ENCODE results near the gene IL17REL.
A peak's percentile ranks its signal among the peaks of the same experiment; 100 is the strongest.

The IL17REL gene

DNA sequence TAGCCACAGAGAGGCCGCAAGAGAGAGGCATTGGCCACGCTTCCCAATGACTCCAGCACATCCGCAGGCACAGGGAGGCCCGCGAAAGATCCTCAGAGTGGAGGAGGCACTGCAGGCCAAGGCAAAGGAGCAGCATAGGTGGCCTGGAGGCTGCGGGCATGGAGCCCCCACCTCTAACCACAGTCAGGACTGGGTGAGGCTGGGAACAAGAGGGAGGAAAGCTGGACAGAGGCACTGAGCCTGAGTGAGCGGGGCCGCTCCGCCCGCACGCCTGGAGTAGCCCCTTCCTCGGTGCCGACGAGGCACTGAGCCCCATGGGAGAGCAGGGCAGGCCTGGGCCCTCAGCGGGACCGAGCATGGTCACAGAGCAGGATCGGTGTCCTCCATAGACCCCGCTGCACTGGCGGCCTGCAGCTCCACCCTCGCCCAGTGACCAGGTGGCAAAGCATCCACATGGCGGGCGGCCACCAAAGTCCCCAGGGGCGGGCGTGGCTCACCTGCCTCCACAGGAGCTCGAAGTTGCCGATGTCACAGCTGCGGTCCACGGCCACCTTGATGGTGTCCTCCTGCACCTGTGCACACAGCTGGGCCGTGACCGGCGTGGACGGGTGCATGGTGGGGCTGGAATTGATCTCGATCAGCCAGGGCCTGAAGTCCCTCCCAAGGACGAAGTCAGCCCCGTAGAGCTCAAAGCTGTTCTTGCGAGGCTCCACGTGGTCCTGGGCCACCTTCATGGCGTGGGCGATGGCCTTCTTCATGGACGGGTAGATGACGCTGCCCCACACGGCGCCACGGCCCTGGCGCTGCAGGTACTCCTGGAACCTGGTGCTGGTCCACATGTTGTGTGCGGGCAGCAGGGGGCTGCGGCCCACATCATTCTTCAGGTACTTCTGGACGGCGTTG lies 18.9 kb upstream of the IL17REL start:
- Histone ChIP-seq H3K27me3 (ENCODE audit: insufficient read depth, low read length, poor library complexity, severe bottlenecking) (no peaks in the 10 kb centered on the region), H4K20me1 (ENCODE audit: insufficient read depth, low read length, poor library complexity, severe bottlenecking) (no peaks in the 10 kb centered on the region)

DNA sequence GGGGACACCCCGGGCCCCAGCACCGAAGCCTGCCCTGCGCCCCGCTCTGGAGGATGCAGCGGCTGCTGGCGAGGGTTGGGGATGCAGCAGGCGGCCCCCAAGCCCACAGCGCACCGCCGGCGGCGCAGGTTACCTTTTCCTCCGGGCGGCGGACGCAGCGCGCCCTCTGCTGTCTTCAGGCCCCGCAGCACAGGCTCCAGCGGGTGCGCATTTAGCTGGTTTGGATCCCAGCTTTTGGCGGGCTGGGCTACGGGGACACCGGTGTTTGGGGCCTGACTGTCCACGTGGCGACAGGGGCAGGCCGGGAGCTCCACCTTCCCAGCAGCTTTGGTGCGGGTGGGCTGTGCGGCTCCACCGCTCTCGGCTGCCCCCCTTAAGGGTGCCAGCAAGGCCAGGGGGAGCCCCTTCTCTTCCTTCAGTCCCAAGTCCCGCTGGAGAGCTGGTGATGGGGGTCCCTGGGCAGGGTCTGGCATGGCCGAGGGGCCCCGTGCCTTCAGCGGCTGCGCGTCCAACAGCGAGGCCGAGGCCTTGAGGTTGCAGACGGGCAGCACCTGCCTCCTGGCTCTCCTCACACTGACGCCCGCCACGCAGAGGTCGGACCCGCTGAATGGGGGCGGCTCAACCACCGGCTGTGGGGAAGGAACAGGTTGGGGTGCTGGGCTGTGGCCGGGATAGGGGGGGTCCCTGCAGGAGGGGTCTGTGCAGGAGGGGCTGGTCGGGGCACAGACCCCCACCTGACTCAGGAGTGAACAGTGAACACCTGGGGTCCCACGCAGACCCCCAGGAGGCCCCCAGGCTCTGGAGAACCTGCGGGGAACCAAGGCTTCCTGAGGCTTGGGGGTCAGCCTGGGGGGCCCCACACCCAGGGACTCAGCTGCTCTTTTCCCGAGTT lies 18.0 kb upstream of the IL17REL start:
- Histone ChIP-seq H3K27me3 (ENCODE audit: insufficient read depth, low read length, poor library complexity, severe bottlenecking) (no peaks in the 10 kb centered on the region), H3K9me3 (ENCODE audit: insufficient read depth, low read depth, low read length) (no peaks in the 10 kb centered on the region), H3K9ac (ENCODE audit: low read depth, low read length, poor library complexity, severe bottlenecking) (no peak overlapping the region), H3K79me2 (ENCODE audit: insufficient read depth, low read length) (no peaks in the 10 kb centered on the region), H4K20me1 (ENCODE audit: insufficient read depth, low read length, poor library complexity, severe bottlenecking) (no peaks in the 10 kb centered on the region), H3K9me2 (replicated peaks; ENCODE audit: low read depth, low read length) (no peaks in the 10 kb centered on the region), H2AFZ (ENCODE audit: low read length) (no peak overlapping the region), H3K4me3 (ENCODE audit: low read length, poor library complexity, severe bottlenecking) (no peak overlapping the region), H3K4me1 (ENCODE audit: insufficient read depth, low read length, poor library complexity, severe bottlenecking) (no peaks in the 10 kb centered on the region), H3K4me2 (ENCODE audit: low read depth, low read length, poor library complexity, severe bottlenecking) (no peak overlapping the region), H3K36me3 (ENCODE audit: insufficient read depth, low read length) (no peaks in the 10 kb centered on the region), H3F3A (ENCODE audit: low read depth) (no peaks in the 10 kb centered on the region)
- TF ChIP-seq, protein P1, sequence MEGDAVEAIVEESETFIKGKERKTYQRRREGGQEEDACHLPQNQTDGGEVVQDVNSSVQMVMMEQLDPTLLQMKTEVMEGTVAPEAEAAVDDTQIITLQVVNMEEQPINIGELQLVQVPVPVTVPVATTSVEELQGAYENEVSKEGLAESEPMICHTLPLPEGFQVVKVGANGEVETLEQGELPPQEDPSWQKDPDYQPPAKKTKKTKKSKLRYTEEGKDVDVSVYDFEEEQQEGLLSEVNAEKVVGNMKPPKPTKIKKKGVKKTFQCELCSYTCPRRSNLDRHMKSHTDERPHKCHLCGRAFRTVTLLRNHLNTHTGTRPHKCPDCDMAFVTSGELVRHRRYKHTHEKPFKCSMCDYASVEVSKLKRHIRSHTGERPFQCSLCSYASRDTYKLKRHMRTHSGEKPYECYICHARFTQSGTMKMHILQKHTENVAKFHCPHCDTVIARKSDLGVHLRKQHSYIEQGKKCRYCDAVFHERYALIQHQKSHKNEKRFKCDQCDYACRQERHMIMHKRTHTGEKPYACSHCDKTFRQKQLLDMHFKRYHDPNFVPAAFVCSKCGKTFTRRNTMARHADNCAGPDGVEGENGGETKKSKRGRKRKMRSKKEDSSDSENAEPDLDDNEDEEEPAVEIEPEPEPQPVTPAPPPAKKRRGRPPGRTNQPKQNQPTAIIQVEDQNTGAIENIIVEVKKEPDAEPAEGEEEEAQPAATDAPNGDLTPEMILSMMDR (conservative IDR thresholded peaks at IDR 0.05; ENCODE audit: low read length), result peak; percentile 77
- TF ChIP-seq EZH2phosphoT487 (IDR thresholded peaks at IDR 0.05; ENCODE audit: borderline replicate concordance), result no peak

More for the DNA sequence above, 18.9 kb upstream of the IL17REL start:
- no peak overlapping the region for H2AFZ ChIP-seq (ENCODE audit: low read length)
- TF ChIP-seq, protein P1 (conservative IDR thresholded peaks at IDR 0.05; ENCODE audit: low read length), result no peak
- TF ChIP-seq EZH2phosphoT487 (IDR thresholded peaks at IDR 0.05; ENCODE audit: borderline replicate concordance), result no peak
- no peak overlapping the region for H3K9ac ChIP-seq (ENCODE audit: low read depth, low read length, poor library complexity, severe bottlenecking)
- H3K36me3 ChIP-seq (ENCODE audit: insufficient read depth, low read length), result no peaks in the 10 kb centered on the region
- H3K9me2 ChIP-seq (replicated peaks; ENCODE audit: low read depth, low read length), result no peaks in the 10 kb centered on the region
- H3K4me2 ChIP-seq (ENCODE audit: low read depth, low read length, poor library complexity, severe bottlenecking), result no peak overlapping the region
- no peaks in the 10 kb centered on the region for H3K79me2 ChIP-seq (ENCODE audit: insufficient read depth, low read length)
- H3K4me1 ChIP-seq (ENCODE audit: insufficient read depth, low read length, poor library complexity, severe bottlenecking), result no peaks in the 10 kb centered on the region
- H3K9me3 ChIP-seq (ENCODE audit: insufficient read depth, low read depth, low read length), result no peaks in the 10 kb centered on the region
- H3F3A ChIP-seq (ENCODE audit: low read depth), result no peaks in the 10 kb centered on the region
- H3K4me3 ChIP-seq (ENCODE audit: low read length, poor library complexity, severe bottlenecking), result no peak overlapping the region

DNA sequence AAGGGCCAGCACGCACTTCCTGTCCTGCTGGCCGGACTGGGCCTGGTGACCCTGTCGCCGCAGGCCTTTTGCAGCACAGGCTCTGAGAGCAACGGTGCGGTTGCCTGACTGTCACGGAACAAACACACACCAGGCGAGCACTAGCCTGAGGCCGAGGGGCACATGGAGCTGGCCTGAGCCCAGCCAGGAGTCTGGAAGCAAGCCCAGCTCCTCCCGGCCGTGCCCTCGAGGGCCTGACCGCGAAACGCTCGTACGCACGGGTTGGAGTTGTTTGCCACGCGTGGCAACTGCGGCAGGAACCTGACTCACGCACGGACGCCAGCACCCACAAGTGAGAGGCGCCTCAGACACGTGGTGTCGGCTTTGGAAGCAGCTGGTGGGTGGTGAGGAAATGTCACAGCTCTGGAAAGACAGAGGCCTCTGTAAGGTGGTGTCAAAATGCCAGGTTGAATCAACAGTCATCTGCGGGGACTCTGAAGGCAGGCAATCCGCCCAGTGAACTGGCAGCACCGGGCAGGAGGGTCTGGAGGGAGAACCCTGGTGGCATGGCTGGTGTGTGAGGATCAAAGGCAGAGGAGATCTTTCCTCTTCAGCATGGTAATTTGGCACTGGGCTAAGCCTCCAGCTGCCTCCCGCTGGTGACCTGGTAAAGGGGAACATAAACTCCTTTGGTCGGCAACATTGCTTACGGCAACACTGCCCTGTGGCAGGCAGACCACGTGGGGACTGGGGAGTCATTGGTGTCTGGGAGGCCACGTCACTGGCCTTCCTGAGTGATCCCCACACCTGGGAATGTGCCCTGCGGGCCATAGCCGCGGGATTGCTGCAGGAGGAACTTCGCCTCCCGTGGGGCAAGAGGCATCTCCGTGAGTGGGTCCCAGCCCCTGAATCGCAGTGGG lies 15.3 kb upstream of the IL17REL start:
- no peak overlapping the region for H3K4me2 ChIP-seq (ENCODE audit: low read depth, low read length, poor library complexity, severe bottlenecking)
- no peaks in the 10 kb centered on the region for H3K27me3 ChIP-seq (ENCODE audit: insufficient read depth, low read length, poor library complexity, severe bottlenecking)
- H3K79me2 ChIP-seq (ENCODE audit: insufficient read depth, low read length), result no peaks in the 10 kb centered on the region
- no peaks in the 10 kb centered on the region for H3K9me3 ChIP-seq (ENCODE audit: insufficient read depth, low read depth, low read length)
- no peak overlapping the region for H3K9ac ChIP-seq (ENCODE audit: low read depth, low read length, poor library complexity, severe bottlenecking)
- H4K20me1 ChIP-seq (ENCODE audit: insufficient read depth, low read length, poor library complexity, severe bottlenecking), result no peaks in the 10 kb centered on the region
- no peaks in the 10 kb centered on the region for H3K36me3 ChIP-seq (ENCODE audit: insufficient read depth, low read length)
- no peaks in the 10 kb centered on the region for H3K4me1 ChIP-seq (ENCODE audit: insufficient read depth, low read length, poor library complexity, severe bottlenecking)
- no peak overlapping the region for H3K4me3 ChIP-seq (ENCODE audit: low read length, poor library complexity, severe bottlenecking)
- no peaks in the 10 kb centered on the region for H3F3A ChIP-seq (ENCODE audit: low read depth)
- no peak overlapping the region for H2AFZ ChIP-seq (ENCODE audit: low read length)
- no peak for TF ChIP-seq EZH2phosphoT487 (IDR thresholded peaks at IDR 0.05; ENCODE audit: borderline replicate concordance)
- TF ChIP-seq, protein P1 (conservative IDR thresholded peaks at IDR 0.05; ENCODE audit: low read length), result no peak
- no peaks in the 10 kb centered on the region for H3K9me2 ChIP-seq (replicated peaks; ENCODE audit: low read depth, low read length)
